Activated naive CD8-positive, alpha-beta T cell (primary cell): ENCODE results near the gene CCDC85C.
"Not testable (repeated sequence)": the region's sequence is repeated elsewhere in the genome, so short reads cannot be mapped to it uniquely, and the experiment has no call there.

Experiments
- H3K27ac Mint-ChIP-seq: one replicate; pipeline ENCODE4 v1.8.0; 2021; ENCODE audit warnings: mixed read lengths
- H3K27me3 Mint-ChIP-seq: one replicate; pipeline ENCODE4 v1.8.0; 2021; ENCODE audit warnings: mixed read lengths
- H3K36me3 Mint-ChIP-seq: one replicate; pipeline ENCODE4 v1.8.0; 2021; ENCODE audit warnings: mixed read lengths
- H3K4me1 Mint-ChIP-seq: one replicate; pipeline ENCODE4 v1.8.0; 2021; ENCODE audit warnings: low read depth, mixed read lengths
- H3K4me3 Mint-ChIP-seq: one replicate; pipeline ENCODE4 v1.8.0; 2021; ENCODE audit warnings: mild to moderate bottlenecking, mixed read lengths
- H3K9me3 Mint-ChIP-seq: one replicate; pipeline ENCODE4 v1.8.0; 2021; ENCODE audit warnings: low read depth, mixed read lengths

The CCDC85C gene

GRCh38 chr14:99603471-99604277 is at the start of gene CCDC85C:
CCDC85C (minus strand) TSS chr14:99604207; CDS start chr14:99603959, 248 bp downstream.
- Mint-ChIP-seq H3K4me1 (peaks cover 28% of the 10 kb centered on the region), H3K36me3 (no peaks in the 10 kb centered on the region), H3K27ac (peak within 1 kb of the TSS; percentile 76), H3K9me3 (no peaks in the 10 kb centered on the region), H3K27me3 (no peaks in the 10 kb centered on the region), H3K4me3 (peak within 1 kb of the TSS; percentile 91)

DNA sequence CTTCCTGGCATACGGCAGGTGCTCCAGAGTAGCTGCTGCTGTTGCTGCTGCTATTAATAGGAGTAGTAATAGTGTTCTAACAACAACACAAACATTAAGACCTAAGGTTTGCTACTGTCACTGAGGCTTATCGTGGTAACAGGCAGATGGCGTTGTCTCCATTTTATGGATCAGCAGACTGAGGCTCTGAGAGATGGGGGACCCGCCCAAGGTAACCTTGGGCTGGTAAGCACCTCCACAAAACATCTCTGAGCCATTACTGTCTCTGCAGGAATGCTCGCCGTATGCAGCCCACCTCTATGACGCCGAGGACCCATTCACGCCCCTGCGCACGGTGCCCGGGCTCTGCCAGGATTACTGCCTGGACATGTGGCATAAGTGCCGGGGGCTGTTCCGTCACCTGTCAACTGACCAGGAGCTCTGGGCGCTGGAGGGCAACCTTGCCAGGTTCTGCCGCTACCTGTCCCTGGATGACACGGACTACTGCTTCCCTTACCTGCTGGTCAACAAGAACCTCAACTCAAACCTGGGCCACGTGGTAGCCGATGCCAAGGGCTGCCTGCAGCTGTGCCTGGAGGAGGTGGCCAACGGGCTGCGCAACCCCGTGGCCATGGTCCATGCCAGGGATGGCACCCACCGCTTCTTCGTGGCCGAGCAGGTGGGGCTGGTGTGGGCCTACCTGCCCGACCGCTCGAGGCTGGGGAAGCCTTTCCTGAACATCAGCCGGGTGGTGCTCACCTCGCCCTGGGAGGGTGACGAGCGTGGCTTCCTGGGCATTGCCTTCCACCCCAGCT is 48.1 kb upstream of the CCDC85C start:
- H3K4me3 Mint-ChIP-seq, result no peak overlapping the region
- H3K9me3 Mint-ChIP-seq, result no peaks in the 10 kb centered on the region
- H3K27me3 Mint-ChIP-seq, result peaks cover 19% of the 10 kb centered on the region
- H3K4me1 Mint-ChIP-seq, result no peaks in the 10 kb centered on the region
- H3K36me3 Mint-ChIP-seq, result no peaks in the 10 kb centered on the region
- H3K27ac Mint-ChIP-seq, result no peak overlapping the region

GRCh38 chr14:99650189-99650588 is 46.2 kb upstream of the CCDC85C start:
- Mint-ChIP-seq H3K36me3 (no peaks in the 10 kb centered on the region), H3K27ac (no peak overlapping the region)

DNA sequence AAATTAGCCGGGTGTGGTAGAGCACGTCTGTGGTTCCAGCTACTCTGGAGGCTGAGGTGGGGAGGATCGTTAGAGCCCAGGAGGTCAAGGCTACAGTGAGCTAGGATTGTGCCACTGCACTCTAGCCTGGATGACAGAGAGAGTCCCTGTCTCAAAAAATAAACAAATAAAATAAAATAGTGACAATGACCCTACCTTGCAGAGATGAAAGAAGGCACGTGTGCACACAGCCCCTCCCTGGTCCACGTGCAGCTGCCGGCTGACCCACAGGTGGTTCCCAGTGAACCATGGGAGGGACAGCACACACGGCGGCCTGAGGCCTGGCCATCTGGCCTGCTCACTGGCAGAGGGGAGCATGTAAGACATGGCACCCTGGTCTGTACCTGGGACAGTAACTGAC is 45.6 kb upstream of the CCDC85C start:
- no peaks in the 10 kb centered on the region for H3K9me3 Mint-ChIP-seq
- no peak overlapping the region for H3K4me3 Mint-ChIP-seq
- no peaks in the 10 kb centered on the region for H3K36me3 Mint-ChIP-seq
- peaks cover 15% of the 10 kb centered on the region for H3K27me3 Mint-ChIP-seq
- H3K27ac Mint-ChIP-seq, result no peak overlapping the region
- H3K4me1 Mint-ChIP-seq, result no peaks in the 10 kb centered on the region

More at GRCh38 chr14:99650189-99650588, 46.2 kb upstream of the CCDC85C start:
- Mint-ChIP-seq H3K9me3 (no peaks in the 10 kb centered on the region), H3K27me3 (peaks cover 18% of the 10 kb centered on the region), H3K4me1 (no peaks in the 10 kb centered on the region), H3K4me3 (no peak overlapping the region)

GRCh38 chr14:99649219-99649618 is 45.2 kb upstream of the CCDC85C start:
- Mint-ChIP-seq H3K9me3 (no peaks in the 10 kb centered on the region), H3K36me3 (no peaks in the 10 kb centered on the region), H3K27me3 (peaks cover 12% of the 10 kb centered on the region), H3K4me1 (no peaks in the 10 kb centered on the region), H3K4me3 (no peak overlapping the region), H3K27ac (no peak overlapping the region)

DNA sequence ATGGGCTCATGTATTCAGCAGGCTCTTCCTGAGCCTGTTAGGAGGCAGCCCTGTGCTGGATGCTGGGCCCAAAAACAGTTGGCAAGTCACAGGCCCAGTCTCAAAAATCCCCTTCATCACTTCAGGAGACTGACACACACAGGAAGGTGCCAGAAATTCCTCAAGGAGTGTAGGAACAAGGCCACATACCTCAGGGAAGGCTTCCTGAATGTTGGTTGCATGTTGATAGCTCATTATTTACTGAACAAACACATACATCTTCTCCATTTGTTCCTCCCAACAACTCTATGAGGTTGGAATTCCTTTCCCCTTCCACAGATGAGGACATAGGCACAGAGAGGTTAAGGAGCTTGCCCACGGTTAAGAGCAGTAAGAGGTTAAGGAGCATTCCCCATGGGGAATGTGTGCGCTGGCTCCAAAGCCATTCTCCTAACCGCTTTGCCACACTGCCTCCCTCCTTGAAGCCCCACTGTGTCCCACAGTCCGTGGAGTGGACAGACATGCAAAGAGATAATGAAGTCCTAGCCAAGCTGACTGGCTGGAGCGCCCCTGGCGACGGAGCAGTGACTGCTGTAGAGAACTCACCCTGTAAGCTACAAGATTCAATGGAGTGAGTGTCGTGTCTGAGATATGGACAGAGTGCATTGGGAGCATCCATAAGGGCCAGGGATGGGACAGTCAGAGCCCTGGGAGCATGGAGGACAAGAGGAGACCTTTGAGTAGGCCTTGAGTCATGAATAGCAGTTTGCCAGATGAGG is 44.2 kb upstream of the CCDC85C start:
- H3K4me1 Mint-ChIP-seq, result no peaks in the 10 kb centered on the region
- no peaks in the 10 kb centered on the region for H3K9me3 Mint-ChIP-seq
- peaks cover 14% of the 10 kb centered on the region for H3K27me3 Mint-ChIP-seq
- no peaks in the 10 kb centered on the region for H3K36me3 Mint-ChIP-seq
- no peak overlapping the region for H3K27ac Mint-ChIP-seq
- H3K4me3 Mint-ChIP-seq, result no peak overlapping the region

DNA sequence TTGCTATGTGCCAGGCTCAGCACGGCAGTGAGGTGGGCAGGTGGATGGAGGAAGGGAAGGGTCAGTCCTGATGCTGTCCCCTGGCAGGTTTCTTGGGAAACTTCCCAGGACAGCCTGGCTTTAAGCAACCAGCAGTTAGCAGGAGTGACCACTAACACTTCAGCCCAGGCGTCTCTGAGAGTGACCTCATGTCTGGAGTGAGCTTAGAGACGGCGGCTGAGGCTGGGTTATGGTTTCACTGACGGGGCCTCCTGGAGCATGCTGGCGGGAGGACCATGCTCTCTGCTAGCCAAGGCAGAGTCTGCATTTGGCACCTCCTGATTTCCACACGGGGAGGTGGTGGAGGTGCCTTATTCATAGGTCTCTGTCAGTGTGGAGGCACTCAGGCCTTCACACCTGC is 43.4 kb upstream of the CCDC85C start:
- H3K4me1 Mint-ChIP-seq, result no peaks in the 10 kb centered on the region
- H3K27me3 Mint-ChIP-seq, result peaks cover 14% of the 10 kb centered on the region
- H3K9me3 Mint-ChIP-seq, result no peaks in the 10 kb centered on the region
- no peak overlapping the region for H3K27ac Mint-ChIP-seq
- no peak overlapping the region for H3K4me3 Mint-ChIP-seq
- H3K36me3 Mint-ChIP-seq, result no peaks in the 10 kb centered on the region

GRCh38 chr14:99645545-99646505 is 41.8 kb upstream of the CCDC85C start:
- H3K36me3 Mint-ChIP-seq, result no peaks in the 10 kb centered on the region
- H3K9me3 Mint-ChIP-seq, result no peaks in the 10 kb centered on the region
- H3K4me3 Mint-ChIP-seq, result peak overlapping the region; percentile 32
- no peak overlapping the region for H3K27ac Mint-ChIP-seq
- no peaks in the 10 kb centered on the region for H3K4me1 Mint-ChIP-seq
- H3K27me3 Mint-ChIP-seq, result peaks cover 14% of the 10 kb centered on the region

- Mint-ChIP-seq H3K4me1 (no peaks in the 10 kb centered on the region), H3K27ac (no peak within 1 kb of the TSS), H3K4me3 (peak within 1 kb of the TSS; percentile 32), H3K36me3 (no peaks in the 10 kb centered on the region), H3K9me3 (no peaks in the 10 kb centered on the region), H3K27me3 (peaks cover 14% of the 10 kb centered on the region)
Observed at GRCh38 chr14:99644723-99645544, 40.9 kb upstream of the CCDC85C start, which contains the start of gene HHIPL1. HHIPL1 (plus strand) TSS chr14:99645129; CDS start chr14:99645208, 79 bp downstream.

- Mint-ChIP-seq H3K4me1 (no peaks in the 10 kb centered on the region), H3K27ac (no peak overlapping the region), H3K36me3 (no peaks in the 10 kb centered on the region), H3K9me3 (no peaks in the 10 kb centered on the region), H3K27me3 (peaks cover 11% of the 10 kb centered on the region), H3K4me3 (peak overlapping the region; percentile 8)
Observed at GRCh38 chr14:99644035-99644587, 40.1 kb upstream of the CCDC85C start.

- H3K4me1 Mint-ChIP-seq, result no peaks in the 10 kb centered on the region
Observed at GRCh38 chr14:99643343-99643742, 39.3 kb upstream of the CCDC85C start.

GRCh38 chr14:99642771-99643170 is 38.8 kb upstream of the CCDC85C start:
- not testable (repeated sequence) for H3K27me3 Mint-ChIP-seq, H3K4me1 Mint-ChIP-seq, H3K36me3 Mint-ChIP-seq, H3K9me3 Mint-ChIP-seq, H3K4me3 Mint-ChIP-seq, H3K27ac Mint-ChIP-seq

More at GRCh38 chr14:99643343-99643742, 39.3 kb upstream of the CCDC85C start:
- H3K27me3 Mint-ChIP-seq, result peaks cover 11% of the 10 kb centered on the region
- no peak overlapping the region for H3K4me3 Mint-ChIP-seq
- no peak overlapping the region for H3K27ac Mint-ChIP-seq
- H3K9me3 Mint-ChIP-seq, result no peaks in the 10 kb centered on the region
- no peaks in the 10 kb centered on the region for H3K36me3 Mint-ChIP-seq

- H3K4me1 Mint-ChIP-seq, result no peaks in the 10 kb centered on the region
- no peaks in the 10 kb centered on the region for H3K36me3 Mint-ChIP-seq
- no peak overlapping the region for H3K27ac Mint-ChIP-seq
- no peaks in the 10 kb centered on the region for H3K9me3 Mint-ChIP-seq
- no peak overlapping the region for H3K4me3 Mint-ChIP-seq
- H3K27me3 Mint-ChIP-seq, result no peaks in the 10 kb centered on the region
Observed at GRCh38 chr14:99637624-99638023, 33.6 kb upstream of the CCDC85C start.
